Neutrophil (primary cell): Measurements from ENCODE around the gene PRSS2.

Experiments
- H3K27ac ChIP-seq: fragments of 200-600 bp; sonication (generic); 2 replicates; pipeline ENCODE4 v1.5.1; 2016; ENCODE audit warnings: mild to moderate bottlenecking, moderate library complexity
- H3K27me3 ChIP-seq: fragments of 200-600 bp; sonication (generic); 2 replicates; pipeline ENCODE4 v1.6.0; 2016; ENCODE audit warnings: mild to moderate bottlenecking
- H3K36me3 ChIP-seq: fragments of 200-600 bp; sonication (generic); 2 replicates; pipeline ENCODE4 v1.5.1; 2017
- H3K4me1 ChIP-seq, 2 experiments: fragments of 200-600 bp in 1 of 2; sonication (generic) in 1 of 2; 1 replicate in 1 of 2; 2 replicates in 1 of 2; pipeline versions ENCODE4 v1.5.1 to v1.6.1; 2013 to 2016; ENCODE audit warnings: low read depth in 1 of 2, low read length in 1 of 2, mild to moderate bottlenecking in 1 of 2, moderate library complexity in 1 of 2; ENCODE audit not compliant: control insufficient read depth in 1 of 2, insufficient read depth in 1 of 2
- H3K4me3 ChIP-seq, 2 experiments: fragments of 200-600 bp in 1 of 2; sonication (generic) in 1 of 2; 1 replicate in 1 of 2; 2 replicates in 1 of 2; pipeline ENCODE4 v1.5.1; 2013 to 2016; ENCODE audit warnings: low read depth in 1 of 2, low read length in 1 of 2, mild to moderate bottlenecking in 1 of 2, moderate library complexity in 1 of 2
- H3K9me3 ChIP-seq: fragments of 200-600 bp; sonication (generic); 2 replicates; pipeline ENCODE4 v1.5.1; 2016
- CTCF ChIP-seq: fragments of 200-600 bp; sonication (generic); IDR thresholded peaks from 2 replicates; pipeline ENCODE4 v1.5.1; 2016; ENCODE audit warnings: antibody characterized with exemption

Gene PRSS2

DNA sequence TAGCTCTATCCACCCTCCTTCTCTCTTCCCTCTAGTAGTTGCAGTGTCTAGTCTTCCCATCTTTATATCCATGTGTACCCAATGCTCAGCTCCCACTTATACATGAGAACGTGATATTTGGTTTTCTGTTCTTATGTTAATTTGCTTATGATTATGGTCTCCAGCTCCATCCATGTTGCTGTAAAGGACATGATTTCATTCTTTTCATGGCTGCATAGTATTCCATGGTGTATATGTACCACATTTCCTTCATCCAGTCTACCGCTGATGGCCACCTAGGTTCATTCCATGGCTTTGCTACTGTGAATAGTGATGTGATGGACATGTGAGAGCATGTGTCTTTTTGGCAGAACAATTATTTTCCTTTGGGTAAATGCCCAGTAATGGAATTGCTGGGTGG lies 6.5 kb downstream of the PRSS2 start:
- no peak overlapping the region for H3K4me3 ChIP-seq
- no peak overlapping the region for H3K27ac ChIP-seq
- TF ChIP-seq CTCF = no peak
- no peaks in the 10 kb centered on the region for H3K36me3 ChIP-seq
- no peaks in the 10 kb centered on the region for H3K9me3 ChIP-seq
- H3K4me1 ChIP-seq = no peaks in the 10 kb centered on the region
- no peaks in the 10 kb centered on the region for H3K27me3 ChIP-seq

DNA sequence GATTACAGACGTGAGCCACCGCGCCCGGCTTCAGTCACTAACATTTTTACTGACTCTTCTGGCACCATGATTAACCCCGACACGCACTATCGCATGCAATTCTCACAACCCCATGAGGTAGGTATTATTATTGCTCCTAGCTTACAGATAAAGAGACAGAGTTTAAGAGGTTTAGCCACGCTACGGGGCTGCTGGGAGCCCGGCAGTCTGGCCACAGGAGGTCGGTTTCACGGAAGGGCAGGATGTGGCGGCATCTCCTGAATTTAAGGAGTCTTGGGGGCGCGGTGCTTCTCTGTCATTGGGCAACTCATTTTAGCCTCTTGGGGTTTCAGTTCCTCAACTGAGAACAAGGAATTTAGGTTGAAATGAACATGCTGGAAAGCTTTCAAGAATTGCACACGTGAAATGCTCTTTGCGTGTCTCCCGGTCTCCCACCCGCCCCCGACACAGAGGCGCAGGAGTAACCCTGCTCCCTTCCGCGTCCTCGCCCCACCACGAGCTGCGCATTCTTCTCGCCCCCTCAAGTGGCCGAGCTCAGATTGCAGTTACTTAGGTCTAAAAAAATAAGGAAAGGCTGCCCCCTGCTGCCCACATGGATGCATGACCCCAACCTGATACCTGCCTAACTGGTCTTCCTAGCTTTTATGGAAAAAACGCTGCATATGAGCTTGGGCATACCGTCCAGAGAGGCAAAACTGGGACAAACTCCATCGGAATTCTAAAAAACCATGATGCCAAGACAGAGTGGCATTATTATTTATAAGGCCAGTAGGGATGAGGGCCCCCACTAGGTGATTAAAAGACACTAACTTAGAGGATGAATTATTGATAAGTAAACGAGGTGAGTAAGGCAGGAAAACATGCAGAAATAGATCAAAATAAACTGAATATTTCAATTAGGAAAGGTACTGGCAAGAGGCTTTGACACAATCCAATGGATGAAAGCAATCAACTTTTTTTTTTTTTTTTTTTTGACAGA lies 12.4 kb downstream of the PRSS2 start:
- Histone ChIP-seq H3K4me3 (peak overlapping the region in 1 of 2 experiments; percentile 28), H3K9me3 (no peaks in the 10 kb centered on the region), H3K27me3 (no peaks in the 10 kb centered on the region), H3K27ac (no peak overlapping the region), H3K4me1 (peaks cover 0 to 8% of the 10 kb centered on the region in 2 experiments), H3K36me3 (no peaks in the 10 kb centered on the region)
- peak; percentile 77 for TF ChIP-seq CTCF

DNA sequence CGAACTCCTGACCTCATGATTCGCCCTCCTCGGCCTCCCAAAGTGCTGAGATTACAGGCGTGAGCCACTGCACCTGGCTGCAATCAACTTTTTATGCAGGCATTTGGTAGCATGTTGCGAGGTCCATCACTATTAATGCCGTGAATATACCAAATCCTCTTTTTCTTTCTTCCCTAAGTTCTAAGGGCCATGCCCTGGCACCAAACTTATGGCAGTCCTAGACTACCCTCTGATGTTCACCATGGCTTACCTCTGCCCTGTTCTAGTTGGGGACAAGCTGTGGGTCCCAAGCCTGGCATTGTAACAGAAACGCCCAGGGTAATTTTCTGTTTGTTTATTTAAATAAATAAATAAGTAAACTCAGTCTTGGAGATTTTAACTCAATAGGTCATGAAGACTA lies 13.3 kb downstream of the PRSS2 start:
- Histone ChIP-seq H3K9me3 (no peaks in the 10 kb centered on the region), H3K4me3 (no peak overlapping the region), H3K27me3 (no peaks in the 10 kb centered on the region), H3K4me1 (peaks cover 0 to 8% of the 10 kb centered on the region in 2 experiments), H3K36me3 (no peaks in the 10 kb centered on the region), H3K27ac (no peak overlapping the region)
- no peak for TF ChIP-seq CTCF

GRCh38 chr7:142784716-142785115 lies 13.9 kb downstream of the PRSS2 start:
- no peak overlapping the region for H3K27ac ChIP-seq
- no peak for TF ChIP-seq CTCF
- no peak overlapping the region for H3K4me3 ChIP-seq
- H3K36me3 ChIP-seq = no peaks in the 10 kb centered on the region
- H3K9me3 ChIP-seq = no peaks in the 10 kb centered on the region
- H3K27me3 ChIP-seq = no peaks in the 10 kb centered on the region
- H3K4me1 ChIP-seq = peaks cover 0 to 8% of the 10 kb centered on the region in 2 experiments

GRCh38 chr7:142785841-142786250 lies 15.1 kb downstream of the PRSS2 start:
- H3K4me3 ChIP-seq = no peak overlapping the region
- H3K27ac ChIP-seq = no peak overlapping the region
- no peaks in the 10 kb centered on the region for H3K27me3 ChIP-seq
- no peak for TF ChIP-seq CTCF
- no peaks in the 10 kb centered on the region for H3K36me3 ChIP-seq
- peaks cover 0 to 8% of the 10 kb centered on the region in 2 experiments for H3K4me1 ChIP-seq
- H3K9me3 ChIP-seq = no peaks in the 10 kb centered on the region
